HepG2 (cell line): ENCODE measurements around the gene TNS1. TPM values are rescaled to one million over a fixed set of nuclear protein-coding genes. Genes with fewer than 3 reads are reported as not detected.

Experiments
- HNF4G ChIP-seq, 2 experiments: sonication (generic) in 1 of 2; formaldehyde crosslinking in 1 of 2; IDR thresholded peaks; 2 replicates each; pipeline versions ENCODE4 v1.4.0 to v1.6.1; 2011 to 2020; ENCODE audit warnings: borderline replicate concordance in 2 of 2, low read depth in 2 of 2, mild to moderate bottlenecking in 2 of 2, low read length in 1 of 2, missing genetic modification reagents in 1 of 2, moderate library complexity in 1 of 2
- JDP2 ChIP-seq: sonication (generic); formaldehyde crosslinking; IDR thresholded peaks from 2 replicates; pipeline ENCODE4 v1.8.1; 2022; ENCODE audit warnings: missing genetic modification reagents, borderline replicate concordance
- KAT2B ChIP-seq: fragments of 150-350 bp; IDR thresholded peaks from 2 replicates; pipeline ENCODE4 v1.6.1; 2014; ENCODE audit warnings: low read depth, low read length, borderline replicate concordance
- KAT7 ChIP-seq: IDR thresholded peaks from 2 replicates; pipeline ENCODE4 v1.6.1; 2018; ENCODE audit warnings: borderline replicate concordance, missing compliant biosample characterization
- MED8 ChIP-seq: sonication (generic); formaldehyde crosslinking; IDR thresholded peaks from 2 replicates; pipeline ENCODE4 v1.8.1; 2023; ENCODE audit warnings: mild to moderate bottlenecking, missing genetic modification reagents; ENCODE audit not compliant: insufficient replicate concordance
- NAIF1 ChIP-seq: sonication (generic); formaldehyde crosslinking; IDR thresholded peaks from 2 replicates; pipeline ENCODE4 v1.5.0; 2020; ENCODE audit warnings: mild to moderate bottlenecking, missing genetic modification reagents, borderline replicate concordance
- NCOR1 ChIP-seq: fragments of 200-600 bp; sonication (generic); IDR thresholded peaks from 2 replicates; pipeline ENCODE4 v1.7.0; 2017; ENCODE audit warnings: antibody characterized with exemption, low read length, borderline replicate concordance
- NR2F6 ChIP-seq, 2 experiments: IDR thresholded peaks; 2 replicates each; pipeline ENCODE4 v1.6.1; 2016; ENCODE audit warnings: antibody characterized with exemption in 1 of 2, mild to moderate bottlenecking in 1 of 2
- PRDM15 ChIP-seq: sonication (generic); formaldehyde crosslinking; IDR thresholded peaks from 2 replicates; pipeline ENCODE4 v1.4.0; 2020; ENCODE audit warnings: missing genetic modification reagents
- REPIN1 ChIP-seq: sonication (generic); formaldehyde crosslinking; IDR thresholded peaks from 2 replicates; pipeline ENCODE4 v1.8.0; 2022; ENCODE audit warnings: missing genetic modification reagents, low read depth, mild to moderate bottlenecking, borderline replicate concordance
- SMARCE1 ChIP-seq: fragments of 450-650 bp; IDR thresholded peaks from 2 replicates; pipeline ENCODE4 v1.6.1; 2017; ENCODE audit warnings: borderline replicate concordance
- SP140L ChIP-seq: sonication (generic); formaldehyde crosslinking; IDR thresholded peaks from 2 replicates; pipeline ENCODE4 v1.4.0; 2020; ENCODE audit warnings: missing genetic modification reagents, borderline replicate concordance
- TOPORS ChIP-seq: sonication (generic); formaldehyde crosslinking; IDR thresholded peaks from 2 replicates; pipeline ENCODE4 v1.8.0; 2023; ENCODE audit warnings: mild to moderate bottlenecking, missing genetic modification reagents
- YEATS4 ChIP-seq: sonication (generic); formaldehyde crosslinking; IDR thresholded peaks from 2 replicates; pipeline ENCODE4 v1.4.0; 2020; ENCODE audit warnings: missing genetic modification reagents, borderline replicate concordance
- polyA plus RNA-seq, 8 experiments: library from polyadenylated mRNA; depleted of rRNA in 3 of 8; stranded (reverse) in 7 of 8; unstranded in 1 of 8; fragments of >200 nt; fragmentation: Illumina TruSeq in 4 of 8; extraction: Trizol in 4 of 8; gene quantifications; 2 replicates each; pipeline versions ENCODE4 v1.2.1 to v1.2.3, GENCODE V29; 2011 to 2016; ENCODE audit warnings: low read depth in 4 of 8, missing spikeins in 1 of 8, mixed read lengths in 1 of 8; ENCODE audit not compliant: insufficient read depth in 1 of 8
- total RNA-seq, 5 experiments: library from RNA; depleted of rRNA; stranded (reverse); fragments of >200 nt; fragmentation: Illumina TruSeq; extraction: Trizol; gene quantifications; 2 replicates each; pipeline ENCODE4 v1.2.3, GENCODE V29; 2016; ENCODE audit warnings: low read depth in 1 of 5
- TF ChIP-seq, protein P1 (sequence below): sonication (generic); formaldehyde crosslinking; IDR thresholded peaks from 2 replicates; pipeline ENCODE4 v1.4.0; 2020; ENCODE audit warnings: mild to moderate bottlenecking, missing genetic modification reagents
- TF ChIP-seq, protein P2 (sequence below): sonication (generic); formaldehyde crosslinking; IDR thresholded peaks from 2 replicates; pipeline ENCODE4 v1.5.1; 2020; ENCODE audit warnings: missing genetic modification reagents, mild to moderate bottlenecking, borderline replicate concordance
- TF ChIP-seq, protein P3 (sequence below): sonication (generic); IDR thresholded peaks from 2 replicates; pipeline ENCODE4 v1.6.1; 2016; ENCODE audit warnings: low read depth, borderline replicate concordance
- TF ChIP-seq, protein P4 (sequence below): sonication (generic); formaldehyde crosslinking; IDR thresholded peaks from 2 replicates; pipeline ENCODE4 v1.5.1; 2020; ENCODE audit warnings: missing genetic modification reagents, mild to moderate bottlenecking, borderline replicate concordance

TNS1 gene
- total and polyA plus RNA-seq, 2 of the 13 experiments (the other 11 are each of a cell fraction or from before 2014, with no cell fraction given), result 1.9 to 118 TPM

DNA sequence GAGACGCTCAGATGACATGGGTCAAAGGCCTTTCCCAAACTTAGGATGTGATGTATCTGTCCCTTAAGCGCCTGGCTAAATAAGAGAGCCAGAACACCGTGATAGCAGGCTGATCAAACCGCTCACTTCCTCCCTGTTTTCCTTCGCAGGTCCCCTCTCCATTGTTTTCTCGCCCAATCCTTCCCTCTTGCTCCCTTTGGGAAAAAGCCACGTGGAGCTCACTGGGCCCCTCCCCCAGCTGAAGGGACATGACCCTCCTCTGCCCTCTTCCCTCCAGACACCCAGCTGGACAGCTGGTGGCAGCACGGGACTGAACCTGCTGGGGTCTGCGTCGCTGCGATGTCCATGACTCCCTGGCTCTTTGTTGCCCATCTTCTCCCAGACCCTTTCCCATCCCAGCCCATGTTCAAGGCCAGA, 201.7 kb downstream of the TNS1 start (continued):
- TF ChIP-seq, protein P1, sequence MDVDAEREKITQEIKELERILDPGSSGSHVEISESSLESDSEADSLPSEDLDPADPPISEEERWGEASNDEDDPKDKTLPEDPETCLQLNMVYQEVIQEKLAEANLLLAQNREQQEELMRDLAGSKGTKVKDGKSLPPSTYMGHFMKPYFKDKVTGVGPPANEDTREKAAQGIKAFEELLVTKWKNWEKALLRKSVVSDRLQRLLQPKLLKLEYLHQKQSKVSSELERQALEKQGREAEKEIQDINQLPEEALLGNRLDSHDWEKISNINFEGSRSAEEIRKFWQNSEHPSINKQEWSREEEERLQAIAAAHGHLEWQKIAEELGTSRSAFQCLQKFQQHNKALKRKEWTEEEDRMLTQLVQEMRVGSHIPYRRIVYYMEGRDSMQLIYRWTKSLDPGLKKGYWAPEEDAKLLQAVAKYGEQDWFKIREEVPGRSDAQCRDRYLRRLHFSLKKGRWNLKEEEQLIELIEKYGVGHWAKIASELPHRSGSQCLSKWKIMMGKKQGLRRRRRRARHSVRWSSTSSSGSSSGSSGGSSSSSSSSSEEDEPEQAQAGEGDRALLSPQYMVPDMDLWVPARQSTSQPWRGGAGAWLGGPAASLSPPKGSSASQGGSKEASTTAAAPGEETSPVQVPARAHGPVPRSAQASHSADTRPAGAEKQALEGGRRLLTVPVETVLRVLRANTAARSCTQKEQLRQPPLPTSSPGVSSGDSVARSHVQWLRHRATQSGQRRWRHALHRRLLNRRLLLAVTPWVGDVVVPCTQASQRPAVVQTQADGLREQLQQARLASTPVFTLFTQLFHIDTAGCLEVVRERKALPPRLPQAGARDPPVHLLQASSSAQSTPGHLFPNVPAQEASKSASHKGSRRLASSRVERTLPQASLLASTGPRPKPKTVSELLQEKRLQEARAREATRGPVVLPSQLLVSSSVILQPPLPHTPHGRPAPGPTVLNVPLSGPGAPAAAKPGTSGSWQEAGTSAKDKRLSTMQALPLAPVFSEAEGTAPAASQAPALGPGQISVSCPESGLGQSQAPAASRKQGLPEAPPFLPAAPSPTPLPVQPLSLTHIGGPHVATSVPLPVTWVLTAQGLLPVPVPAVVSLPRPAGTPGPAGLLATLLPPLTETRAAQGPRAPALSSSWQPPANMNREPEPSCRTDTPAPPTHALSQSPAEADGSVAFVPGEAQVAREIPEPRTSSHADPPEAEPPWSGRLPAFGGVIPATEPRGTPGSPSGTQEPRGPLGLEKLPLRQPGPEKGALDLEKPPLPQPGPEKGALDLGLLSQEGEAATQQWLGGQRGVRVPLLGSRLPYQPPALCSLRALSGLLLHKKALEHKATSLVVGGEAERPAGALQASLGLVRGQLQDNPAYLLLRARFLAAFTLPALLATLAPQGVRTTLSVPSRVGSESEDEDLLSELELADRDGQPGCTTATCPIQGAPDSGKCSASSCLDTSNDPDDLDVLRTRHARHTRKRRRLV, result no peak
- no peak for TF ChIP-seq REPIN1 (CRISPR knock-in tag)
- no peak for TF ChIP-seq MED8 (CRISPR knock-in tag)
- no peak for TF ChIP-seq YEATS4 (CRISPR knock-in tag)
- TF ChIP-seq KAT2B, result no peak
- TF ChIP-seq, protein P2, sequence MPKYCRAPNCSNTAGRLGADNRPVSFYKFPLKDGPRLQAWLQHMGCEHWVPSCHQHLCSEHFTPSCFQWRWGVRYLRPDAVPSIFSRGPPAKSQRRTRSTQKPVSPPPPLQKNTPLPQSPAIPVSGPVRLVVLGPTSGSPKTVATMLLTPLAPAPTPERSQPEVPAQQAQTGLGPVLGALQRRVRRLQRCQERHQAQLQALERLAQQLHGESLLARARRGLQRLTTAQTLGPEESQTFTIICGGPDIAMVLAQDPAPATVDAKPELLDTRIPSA (CRISPR knock-in tag), result no peak
- no peak for TF ChIP-seq NAIF1 (CRISPR knock-in tag)
- no peak for TF ChIP-seq PRDM15 (CRISPR knock-in tag)
- TF ChIP-seq KAT7 (CRISPR knock-in tag), result no peak
- no peak for TF ChIP-seq SP140L (CRISPR knock-in tag)
- no peak for TF ChIP-seq JDP2
- no peak for TF ChIP-seq NCOR1
- no peak for TF ChIP-seq HNF4G (IDR thresholded peaks at IDR 0.05; ENCODE audit: borderline replicate concordance, low read depth, low read length)
- TF ChIP-seq HNF4G (CRISPR knock-in tag; IDR thresholded peaks at IDR 0.05; ENCODE audit: borderline replicate concordance, low read depth), result no peak
- TF ChIP-seq, protein P3, sequence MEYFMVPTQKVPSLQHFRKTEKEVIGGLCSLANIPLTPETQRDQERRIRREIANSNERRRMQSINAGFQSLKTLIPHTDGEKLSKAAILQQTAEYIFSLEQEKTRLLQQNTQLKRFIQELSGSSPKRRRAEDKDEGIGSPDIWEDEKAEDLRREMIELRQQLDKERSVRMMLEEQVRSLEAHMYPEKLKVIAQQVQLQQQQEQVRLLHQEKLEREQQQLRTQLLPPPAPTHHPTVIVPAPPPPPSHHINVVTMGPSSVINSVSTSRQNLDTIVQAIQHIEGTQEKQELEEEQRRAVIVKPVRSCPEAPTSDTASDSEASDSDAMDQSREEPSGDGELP, result peak; percentile 54; the same call in 1 of the 2 replicates
- no peak for TF ChIP-seq TOPORS (CRISPR knock-in tag)
- no peak for TF ChIP-seq SMARCE1
- TF ChIP-seq, protein P4, sequence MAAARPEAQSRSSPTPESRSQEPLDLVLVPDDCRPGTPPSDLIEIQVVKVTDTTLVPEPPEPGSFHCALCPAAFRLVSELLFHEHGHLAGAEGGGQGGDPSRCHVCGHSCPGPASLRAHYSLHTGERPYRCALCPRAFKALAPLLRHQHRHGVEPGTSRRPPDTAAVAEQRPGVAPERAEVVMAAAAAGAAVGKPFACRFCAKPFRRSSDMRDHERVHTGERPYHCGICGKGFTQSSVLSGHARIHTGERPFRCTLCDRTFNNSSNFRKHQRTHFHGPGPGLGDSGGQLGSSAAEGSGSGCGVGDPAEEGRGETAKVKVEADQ (CRISPR knock-in tag), result no peak
- no peak for TF ChIP-seq NR2F6 (IDR thresholded peaks at IDR 0.05)
- TF ChIP-seq NR2F6 (CRISPR knock-in tag; IDR thresholded peaks at IDR 0.05), result peak; percentile 58
